CD4-positive, alpha-beta T cell treated with Interferon gamma for 1 hour (primary cell): ENCODE measurements around the gene ELOVL1.
A peak's percentile ranks its signal among the peaks of the same experiment; 100 is the strongest.
"Not testable (repeated sequence)": the region's sequence is repeated elsewhere in the genome, so short reads cannot be mapped to it uniquely, and the experiment has no call there.

Experiments
- DNase-seq: peaks from one replicate; pipeline ENCODE4 v3.0.0-alpha.2; 2020

ELOVL1 gene

GRCh38 chr1:43379476-43379875 is 11.7 kb upstream of the ELOVL1 start:
- DNase-seq = no peak

- DNase-seq = no peak
Observed at GRCh38 chr1:43377831-43378230, 10.0 kb upstream of the ELOVL1 start.

- no peak for DNase-seq
Observed at GRCh38 chr1:43376723-43377235, 9.0 kb upstream of the ELOVL1 start.

GRCh38 chr1:43373066-43373940 is 5.5 kb upstream of the ELOVL1 start:
- DNase-seq = no peak

GRCh38 chr1:43372172-43372571 is 4.4 kb upstream of the ELOVL1 start:
- DNase-seq = no peak

GRCh38 chr1:43370564-43370963 is 2.8 kb upstream of the ELOVL1 start:
- DNase-seq = no peak

- DNase-seq = not testable (repeated sequence)
Observed at GRCh38 chr1:43369779-43370178, 2.0 kb upstream of the ELOVL1 start.

GRCh38 chr1:43368646-43369020 is 822 bp upstream of the ELOVL1 start:
- DNase-seq = no peak

GRCh38 chr1:43367026-43367903 is 546 bp downstream of the ELOVL1 start:
- peak; percentile 20 for DNase-seq

GRCh38 chr1:43366601-43367025 is 1.2 kb downstream of the ELOVL1 start:
- DNase-seq = no peak

GRCh38 chr1:43366179-43366578 is 1.6 kb downstream of the ELOVL1 start:
- DNase-seq = no peak

GRCh38 chr1:43365678-43366077 is 2.1 kb downstream of the ELOVL1 start:
- no peak for DNase-seq

- no peak for DNase-seq
Observed at GRCh38 chr1:43363935-43364525, 3.8 kb downstream of the ELOVL1 start.

- DNase-seq = no peak
Observed at GRCh38 chr1:43363283-43363934, 4.4 kb downstream of the ELOVL1 start.

GRCh38 chr1:43360616-43361015 is 7.2 kb downstream of the ELOVL1 start:
- DNase-seq = no peak

GRCh38 chr1:43359696-43360095 is 8.1 kb downstream of the ELOVL1 start:
- DNase-seq = no peak

GRCh38 chr1:43358746-43359693 is 8.8 kb downstream of the ELOVL1 start, which contains the start of gene CDC20:
TSS of gene CDC20 (plus strand) at chr1:43358981. CDS start at chr1:43359216, 235 bp downstream.
- DNase-seq = peak; percentile 94

GRCh38 chr1:43358121-43358745 is 9.6 kb downstream of the ELOVL1 start:
- DNase-seq = no peak

GRCh38 chr1:43357251-43357650 is 10.6 kb downstream of the ELOVL1 start:
- no peak for DNase-seq

- no peak for DNase-seq
Observed at GRCh38 chr1:43354936-43355335, 12.9 kb downstream of the ELOVL1 start.

GRCh38 chr1:43354471-43354870 is 13.3 kb downstream of the ELOVL1 start:
- no peak for DNase-seq
